ACC112 (cell line): ENCODE results near the gene NPB.
A peak's percentile ranks its signal among the peaks of the same experiment; 100 is the strongest.

ENCODE experiments used
- H2AFZ ChIP-seq: fragments of 200-600 bp; sonication (generic); one replicate; pipeline ENCODE4 v1.6.0; 2017; ENCODE audit warnings: antibody characterized with exemption, low read length; ENCODE audit not compliant: unreplicated experiment
- H3K27ac ChIP-seq: fragments of 200-600 bp; sonication (generic); 2 replicates; pipeline ENCODE4 v1.5.1; 2014; ENCODE audit warnings: low read depth, mild to moderate bottlenecking, antibody characterized with exemption, low read length, moderate library complexity
- H3K27me3 ChIP-seq: fragments of 200-600 bp; sonication (generic); 2 replicates; pipeline ENCODE4 v1.6.1; 2014; ENCODE audit warnings: mild to moderate bottlenecking, antibody characterized with exemption, low read length, moderate library complexity, mixed read lengths; ENCODE audit not compliant: insufficient read depth
- H3K36me3 ChIP-seq: fragments of 200-600 bp; sonication (generic); 2 replicates; pipeline ENCODE4 v1.6.1; 2016; ENCODE audit warnings: mild to moderate bottlenecking, antibody characterized with exemption, low read length, moderate library complexity, mixed read lengths; ENCODE audit not compliant: insufficient read depth
- H3K4me1 ChIP-seq: fragments of 200-600 bp; sonication (generic); one replicate; pipeline ENCODE4 v1.6.1; 2016; ENCODE audit warnings: low read length, mixed read lengths; ENCODE audit not compliant: insufficient read depth, unreplicated experiment, control insufficient read depth
- H3K4me3 ChIP-seq: fragments of 200-600 bp; sonication (generic); 2 replicates; pipeline ENCODE4 v1.5.1; 2014; ENCODE audit warnings: mild to moderate bottlenecking, low read depth, low read length
- H3K79me2 ChIP-seq: fragments of 200-600 bp; sonication (generic); one replicate; pipeline ENCODE4 v1.6.0; 2016; ENCODE audit warnings: low read length; ENCODE audit not compliant: control insufficient read depth, unreplicated experiment, insufficient read depth

NPB gene

GRCh38 chr17:81871387-81872230 lies 30.4 kb upstream of the NPB start:
- H3K4me1 ChIP-seq, result peaks cover 29% of the 10 kb centered on the region
- no peaks in the 10 kb centered on the region for H3K27me3 ChIP-seq
- H3K79me2 ChIP-seq, result peaks cover 30% of the 10 kb centered on the region
- H3K4me3 ChIP-seq, result peak overlapping the region; percentile 97
- H3K36me3 ChIP-seq, result no peaks in the 10 kb centered on the region
- peak overlapping the region; percentile 97 for H3K27ac ChIP-seq
- H2AFZ ChIP-seq, result peak overlapping the region; percentile 93

- H3K79me2 ChIP-seq, result peaks cover 7% of the 10 kb centered on the region
- H3K4me3 ChIP-seq, result no peak overlapping the region
- H3K4me1 ChIP-seq, result peaks cover 9% of the 10 kb centered on the region
- peaks cover 11% of the 10 kb centered on the region for H3K36me3 ChIP-seq
- no peaks in the 10 kb centered on the region for H3K27me3 ChIP-seq
- H2AFZ ChIP-seq, result no peak overlapping the region
- no peak overlapping the region for H3K27ac ChIP-seq
These were observed 24.5 kb upstream of the NPB start for GRCh38 chr17:81877569-81877968.

GRCh38 chr17:81878294-81878693 lies 23.7 kb upstream of the NPB start:
- Histone ChIP-seq H3K27me3 (no peaks in the 10 kb centered on the region), H3K4me1 (peaks cover 6% of the 10 kb centered on the region), H3K79me2 (peaks cover 5% of the 10 kb centered on the region), H2AFZ (no peak overlapping the region), H3K27ac (no peak overlapping the region), H3K4me3 (no peak overlapping the region), H3K36me3 (peaks cover 11% of the 10 kb centered on the region)

GRCh38 chr17:81879121-81879520 lies 22.9 kb upstream of the NPB start:
- no peaks in the 10 kb centered on the region for H3K27me3 ChIP-seq
- no peak overlapping the region for H2AFZ ChIP-seq
- no peak overlapping the region for H3K4me3 ChIP-seq
- peaks cover 11% of the 10 kb centered on the region for H3K36me3 ChIP-seq
- no peak overlapping the region for H3K27ac ChIP-seq
- H3K4me1 ChIP-seq, result peaks cover 6% of the 10 kb centered on the region
- peaks cover 5% of the 10 kb centered on the region for H3K79me2 ChIP-seq

GRCh38 chr17:81884520-81884919 lies 17.5 kb upstream of the NPB start:
- H3K79me2 ChIP-seq, result peaks cover 32% of the 10 kb centered on the region

GRCh38 chr17:81884968-81885367 lies 17.1 kb upstream of the NPB start:
- Histone ChIP-seq H3K79me2 (peaks cover 37% of the 10 kb centered on the region), H3K36me3 (peaks cover 21% of the 10 kb centered on the region; the same call in 1 of the 2 replicates), H3K4me1 (peaks cover 24% of the 10 kb centered on the region), H3K27ac (no peak overlapping the region; the same call in 1 of the 2 replicates), H3K27me3 (no peaks in the 10 kb centered on the region), H3K4me3 (no peak overlapping the region), H2AFZ (no peak overlapping the region)

More at GRCh38 chr17:81884520-81884919, 17.5 kb upstream of the NPB start:
- Histone ChIP-seq H3K4me3 (no peak overlapping the region), H3K36me3 (peaks cover 18% of the 10 kb centered on the region), H3K27ac (no peak overlapping the region), H2AFZ (no peak overlapping the region), H3K4me1 (peaks cover 20% of the 10 kb centered on the region), H3K27me3 (no peaks in the 10 kb centered on the region)

- H3K27ac ChIP-seq, result no peak overlapping the region; the same call in 1 of the 2 replicates
- no peak overlapping the region for H3K4me3 ChIP-seq
- H3K27me3 ChIP-seq, result no peaks in the 10 kb centered on the region
- H3K36me3 ChIP-seq, result peaks cover 22% of the 10 kb centered on the region; the same call in 1 of the 2 replicates
- peaks cover 41% of the 10 kb centered on the region for H3K79me2 ChIP-seq
- peaks cover 29% of the 10 kb centered on the region for H3K4me1 ChIP-seq
- no peak overlapping the region for H2AFZ ChIP-seq
These were observed 16.6 kb upstream of the NPB start for GRCh38 chr17:81885454-81885853.

- no peak overlapping the region; the same call in 1 of the 2 replicates for H3K27ac ChIP-seq
These were observed 16.0 kb upstream of the NPB start for GRCh38 chr17:81885869-81886548.

GRCh38 chr17:81888105-81888987 lies 13.7 kb upstream of the NPB start:
- peaks cover 54% of the 10 kb centered on the region for H3K79me2 ChIP-seq
- no peak overlapping the region for H2AFZ ChIP-seq
- H3K4me3 ChIP-seq, result no peak overlapping the region
- no peak overlapping the region for H3K27ac ChIP-seq
- H3K4me1 ChIP-seq, result peaks cover 34% of the 10 kb centered on the region
- no peaks in the 10 kb centered on the region for H3K27me3 ChIP-seq
- peaks cover 22% of the 10 kb centered on the region; the same call in 1 of the 2 replicates for H3K36me3 ChIP-seq

More at GRCh38 chr17:81885869-81886548, 16.0 kb upstream of the NPB start:
- no peak overlapping the region for H3K4me3 ChIP-seq
- H2AFZ ChIP-seq, result no peak overlapping the region
- peaks cover 30% of the 10 kb centered on the region for H3K4me1 ChIP-seq
- peaks cover 22% of the 10 kb centered on the region; the same call in 1 of the 2 replicates for H3K36me3 ChIP-seq
- H3K27me3 ChIP-seq, result no peaks in the 10 kb centered on the region
- peaks cover 47% of the 10 kb centered on the region for H3K79me2 ChIP-seq

- H3K79me2 ChIP-seq, result peaks cover 54% of the 10 kb centered on the region
- H3K4me3 ChIP-seq, result peak overlapping the region; percentile 99; the same call in 1 of the 2 replicates
- peaks cover 22% of the 10 kb centered on the region; the same call in 1 of the 2 replicates for H3K36me3 ChIP-seq
These were observed 12.9 kb upstream of the NPB start for GRCh38 chr17:81888988-81889595.

More at GRCh38 chr17:81888988-81889595, 12.9 kb upstream of the NPB start:
- H3K27me3 ChIP-seq, result no peaks in the 10 kb centered on the region
- no peak overlapping the region for H3K27ac ChIP-seq
- peaks cover 34% of the 10 kb centered on the region for H3K4me1 ChIP-seq
- no peak overlapping the region for H2AFZ ChIP-seq
